KOPT-K1 (cell line): ENCODE results near the gene ABTB1.
"Not testable (repeated sequence)": the region's sequence is repeated elsewhere in the genome, so short reads cannot be mapped to it uniquely, and the experiment has no call there.

ENCODE experiments used
- H3K27ac ChIP-seq: fragments of 200-600 bp; sonication (generic); 2 replicates; pipeline ENCODE4 v1.5.1; 2016; ENCODE audit warnings: antibody characterized with exemption, mild to moderate bottlenecking, low read depth, low read length; ENCODE audit not compliant: poor library complexity, severe bottlenecking
- H3K36me3 ChIP-seq: fragments of 200-600 bp; sonication (generic); 2 replicates; pipeline ENCODE4 v1.5.1; 2017; ENCODE audit warnings: antibody characterized with exemption, mild to moderate bottlenecking, low read length, moderate library complexity; ENCODE audit not compliant: insufficient read depth
- H3K9me3 ChIP-seq: fragments of 200-600 bp; sonication (generic); 2 replicates; pipeline ENCODE4 v1.5.1; 2017; ENCODE audit warnings: antibody characterized with exemption, low read length, mild to moderate bottlenecking; ENCODE audit not compliant: insufficient read depth, poor library complexity, severe bottlenecking

The ABTB1 gene

GRCh38 chr3:127644641-127645370 is 27.9 kb upstream of the ABTB1 start:
- Histone ChIP-seq H3K27ac (no peak overlapping the region), H3K36me3 (no peaks in the 10 kb centered on the region), H3K9me3 (no peaks in the 10 kb centered on the region)

DNA sequence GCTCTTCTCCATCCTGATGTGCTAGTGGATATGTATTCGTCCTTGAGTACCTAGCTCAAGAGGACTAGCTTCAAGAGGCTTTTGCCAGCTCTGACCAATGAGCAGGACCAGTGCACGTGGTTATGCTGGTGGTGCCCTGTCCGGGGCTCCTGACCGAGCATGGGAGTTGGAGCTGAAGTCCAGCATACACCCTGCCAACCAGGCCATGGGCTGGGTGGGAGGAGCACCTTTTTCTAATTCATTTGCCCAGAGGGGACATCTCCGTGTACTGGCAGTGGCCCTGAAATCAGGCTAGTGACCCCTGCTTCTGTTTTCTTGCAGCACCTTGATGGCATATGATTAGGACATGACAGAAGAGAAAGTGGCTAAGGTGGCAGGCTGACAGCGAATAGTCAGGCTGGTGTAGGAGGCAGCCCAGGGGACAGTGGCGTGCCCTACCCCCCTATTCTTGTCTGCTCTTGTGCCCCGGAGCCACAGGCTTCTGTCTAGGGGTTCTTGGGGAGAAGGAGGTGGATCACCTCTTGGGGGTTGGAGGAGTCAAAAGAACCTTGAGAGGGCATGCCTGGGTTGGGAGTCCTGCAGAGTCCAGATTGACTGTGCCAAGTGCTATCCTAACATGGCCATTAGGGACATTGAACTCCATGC is 27.3 kb upstream of the ABTB1 start:
- H3K9me3 ChIP-seq: no peaks in the 10 kb centered on the region
- no peaks in the 10 kb centered on the region for H3K36me3 ChIP-seq
- H3K27ac ChIP-seq: no peak overlapping the region

- H3K36me3 ChIP-seq: no peaks in the 10 kb centered on the region
These were observed 26.2 kb upstream of the ABTB1 start for GRCh38 chr3:127646501-127647046.

GRCh38 chr3:127647166-127647844 is 25.4 kb upstream of the ABTB1 start:
- H3K36me3 ChIP-seq: no peaks in the 10 kb centered on the region
- H3K27ac ChIP-seq: no peak overlapping the region
- no peaks in the 10 kb centered on the region for H3K9me3 ChIP-seq

More at GRCh38 chr3:127646501-127647046, 26.2 kb upstream of the ABTB1 start:
- H3K9me3 ChIP-seq: no peaks in the 10 kb centered on the region
- H3K27ac ChIP-seq: no peak overlapping the region

DNA sequence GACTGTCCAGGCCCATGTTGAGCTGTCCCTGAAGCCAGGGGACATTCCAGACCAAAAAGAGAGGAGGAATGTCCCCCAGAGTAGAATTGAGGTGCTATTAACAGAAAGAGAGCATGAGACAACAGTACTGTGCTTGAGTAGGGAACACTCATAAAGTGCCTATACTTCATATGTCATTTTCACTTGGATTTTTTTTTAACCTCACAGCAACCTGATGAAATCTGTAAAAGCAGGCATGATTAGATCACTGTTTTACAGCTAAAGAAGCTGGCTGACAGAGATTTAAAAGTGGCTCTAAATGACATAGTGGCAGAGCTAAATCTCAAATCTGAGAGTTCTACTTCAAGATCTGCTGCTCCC is 24.9 kb upstream of the ABTB1 start:
- H3K9me3 ChIP-seq: no peaks in the 10 kb centered on the region
- no peaks in the 10 kb centered on the region for H3K36me3 ChIP-seq
- H3K27ac ChIP-seq: no peak overlapping the region

DNA sequence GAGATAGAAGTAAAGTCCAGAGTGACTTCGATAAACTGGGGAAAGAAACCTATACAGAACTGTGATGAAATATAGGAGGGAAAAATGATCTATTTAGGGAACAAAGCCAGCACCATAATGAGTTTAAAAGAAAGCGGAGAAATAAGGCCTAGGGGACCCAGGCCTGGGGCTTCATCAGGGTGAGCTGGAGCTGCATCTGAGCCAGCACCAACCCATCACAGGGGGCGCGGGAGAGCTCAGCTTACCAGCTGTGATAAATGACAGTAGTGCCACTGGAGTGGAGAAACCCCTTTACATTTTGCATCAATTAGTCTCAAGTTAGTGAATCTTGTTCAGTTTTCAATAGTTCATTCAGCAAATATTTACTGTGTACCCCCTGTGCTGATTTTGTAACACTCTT is 22.5 kb upstream of the ABTB1 start:
- H3K27ac ChIP-seq: no peak overlapping the region
- H3K36me3 ChIP-seq: no peaks in the 10 kb centered on the region
- H3K9me3 ChIP-seq: no peaks in the 10 kb centered on the region

DNA sequence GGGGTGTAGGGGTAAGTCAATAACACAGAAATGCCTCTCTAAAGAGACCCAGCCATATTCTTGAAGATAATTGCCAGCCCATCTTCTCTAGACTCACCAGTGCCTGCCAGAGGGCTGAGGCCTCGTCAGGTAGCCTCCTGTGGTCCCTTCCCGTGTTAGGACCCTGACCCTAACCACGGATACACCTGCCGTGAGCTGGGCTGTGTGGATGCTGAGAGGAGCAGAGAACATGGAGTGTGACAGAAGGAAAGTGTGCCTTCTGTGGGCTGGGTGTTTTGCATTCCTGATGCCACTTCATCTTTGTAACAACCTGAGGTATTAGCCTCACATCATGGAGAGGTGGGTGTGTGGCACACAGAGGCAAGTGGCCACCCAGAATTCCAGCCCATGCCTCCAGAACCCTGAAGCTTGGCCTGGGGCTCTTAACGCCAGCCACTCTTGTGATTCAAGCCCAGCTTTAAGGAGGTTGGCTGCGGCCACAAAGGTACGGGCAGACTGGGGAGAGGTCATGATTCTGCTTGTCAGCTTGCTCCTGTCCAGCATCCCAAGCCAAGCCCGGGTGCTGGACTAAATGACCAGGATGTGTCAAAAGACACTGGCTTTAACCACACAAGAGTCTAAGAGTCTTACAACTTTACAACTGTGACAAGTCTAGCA is 21.1 kb upstream of the ABTB1 start:
- Histone ChIP-seq H3K9me3 (no peaks in the 10 kb centered on the region), H3K27ac (no peak overlapping the region), H3K36me3 (no peaks in the 10 kb centered on the region)

GRCh38 chr3:127652246-127652995 is 20.3 kb upstream of the ABTB1 start:
- H3K9me3 ChIP-seq: no peaks in the 10 kb centered on the region
- H3K36me3 ChIP-seq: no peaks in the 10 kb centered on the region
- no peak overlapping the region for H3K27ac ChIP-seq

GRCh38 chr3:127654374-127654773 is 18.4 kb upstream of the ABTB1 start:
- Histone ChIP-seq H3K9me3 (no peaks in the 10 kb centered on the region), H3K36me3 (no peaks in the 10 kb centered on the region), H3K27ac (no peak overlapping the region)

DNA sequence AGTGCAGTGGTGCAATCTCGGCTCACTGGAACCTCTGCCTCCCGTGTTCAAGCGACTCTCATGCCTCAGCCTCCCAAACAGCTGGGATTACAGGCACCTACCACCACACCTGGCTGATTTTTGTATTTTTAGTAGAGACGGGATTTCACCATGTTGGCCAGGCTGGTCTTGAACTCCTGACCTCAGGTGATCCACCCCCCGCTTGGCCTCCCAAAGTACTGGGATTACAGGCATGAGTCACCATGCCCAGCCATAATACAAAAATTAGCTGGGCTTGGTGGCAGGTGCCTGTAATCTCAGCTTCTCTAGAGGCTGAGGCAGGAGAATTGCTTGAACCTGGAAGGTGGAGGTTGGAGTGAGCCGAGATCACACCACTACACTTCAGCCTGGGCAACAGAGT is 17.8 kb upstream of the ABTB1 start:
- not testable (repeated sequence) for H3K9me3 ChIP-seq, H3K27ac ChIP-seq, H3K36me3 ChIP-seq

GRCh38 chr3:127655641-127656040 is 17.1 kb upstream of the ABTB1 start:
- H3K36me3 ChIP-seq: no peaks in the 10 kb centered on the region
- H3K27ac ChIP-seq: no peak overlapping the region

GRCh38 chr3:127656906-127657305 is 15.8 kb upstream of the ABTB1 start:
- no peak overlapping the region for H3K27ac ChIP-seq
- H3K9me3 ChIP-seq: no peaks in the 10 kb centered on the region
- H3K36me3 ChIP-seq: no peaks in the 10 kb centered on the region

More at GRCh38 chr3:127655641-127656040, 17.1 kb upstream of the ABTB1 start:
- H3K9me3 ChIP-seq: no peaks in the 10 kb centered on the region

DNA sequence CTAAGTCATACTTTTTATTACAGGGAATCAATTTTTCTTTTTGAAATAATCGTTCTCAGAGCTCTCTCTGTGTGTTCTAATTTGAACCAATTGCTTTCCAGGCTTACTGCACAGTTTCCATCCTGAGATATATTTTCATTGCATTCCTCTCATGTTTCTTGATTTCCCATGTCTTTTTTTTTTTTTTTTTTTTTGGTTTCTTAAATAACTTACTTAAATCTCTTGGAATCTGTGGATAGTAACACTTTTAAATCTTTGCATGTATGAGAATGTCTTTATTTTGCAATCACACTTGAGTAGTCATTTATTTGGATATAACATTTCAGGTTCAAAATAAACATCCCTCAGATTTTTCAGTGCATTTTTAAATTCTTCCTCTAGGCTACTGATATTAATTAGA is 14.5 kb upstream of the ABTB1 start:
- Histone ChIP-seq H3K9me3 (no peaks in the 10 kb centered on the region), H3K36me3 (no peaks in the 10 kb centered on the region), H3K27ac (no peak overlapping the region)

- Histone ChIP-seq H3K9me3 (no peaks in the 10 kb centered on the region), H3K36me3 (no peaks in the 10 kb centered on the region), H3K27ac (no peak overlapping the region)
These were observed 12.0 kb upstream of the ABTB1 start for GRCh38 chr3:127660621-127661251.
